Suppressor macrophage treated with lipopolysaccharide for 1 hour (primary cell): ENCODE data around the gene REEP5.
"Not testable (repeated sequence)": the region's sequence is repeated elsewhere in the genome, so short reads cannot be mapped to it uniquely, and the experiment has no call there.

ENCODE experiments used
- DNase-seq, 3 donors: peaks; one replicate each; pipeline ENCODE4 v3.0.0-alpha.2; 2020 to 2022

Gene REEP5

GRCh38 chr5:112931473-112931872 is 9.4 kb upstream of the REEP5 start:
- DNase-seq = no peak

- DNase-seq = peak; percentile 36 to 64 (median 57)
Measured at GRCh38 chr5:112930082-112930344, 8.0 kb upstream of the REEP5 start.

GRCh38 chr5:112929336-112930081 is 7.5 kb upstream of the REEP5 start:
- DNase-seq = peak in 1 of 3 donors; percentile 14

- DNase-seq = no peak
Measured at GRCh38 chr5:112923988-112924387, 2.0 kb upstream of the REEP5 start.

GRCh38 chr5:112923148-112923917 is 1.3 kb upstream of the REEP5 start:
- peak; percentile 51 to 67 (median 55) for DNase-seq

GRCh38 chr5:112921026-112921832 is 798 bp downstream of the REEP5 start:
- peak; percentile 66 to 89 (median 76) for DNase-seq

- DNase-seq = no peak
Measured at GRCh38 chr5:112919972-112920371, 2.1 kb downstream of the REEP5 start.

GRCh38 chr5:112918679-112919078 is 3.3 kb downstream of the REEP5 start:
- no peak for DNase-seq

- DNase-seq = no peak
Measured at GRCh38 chr5:112918136-112918535, 3.9 kb downstream of the REEP5 start.

GRCh38 chr5:112917453-112917995 is 4.5 kb downstream of the REEP5 start:
- DNase-seq = peak in 2 of 3 donors; percentile 26 to 31

- DNase-seq = no peak
Measured at GRCh38 chr5:112915831-112916230, 6.2 kb downstream of the REEP5 start.

GRCh38 chr5:112914584-112914983 is 7.4 kb downstream of the REEP5 start:
- no peak for DNase-seq

- DNase-seq = no peak
Measured at GRCh38 chr5:112910529-112910928, 11.5 kb downstream of the REEP5 start.

GRCh38 chr5:112908854-112909253 is 13.2 kb downstream of the REEP5 start:
- DNase-seq = no peak

GRCh38 chr5:112907166-112907631 is 14.8 kb downstream of the REEP5 start:
- DNase-seq = no peak

GRCh38 chr5:112906637-112907036 is 15.4 kb downstream of the REEP5 start:
- no peak for DNase-seq

- DNase-seq = peak; percentile 47 to 60 (median 58)
Measured at GRCh38 chr5:112904996-112905395, 17.0 kb downstream of the REEP5 start.

- DNase-seq = no peak
Measured at GRCh38 chr5:112902561-112902960, 19.5 kb downstream of the REEP5 start.

GRCh38 chr5:112895682-112896081 is 26.3 kb downstream of the REEP5 start:
- DNase-seq = no peak

GRCh38 chr5:112892776-112893175 is 29.3 kb downstream of the REEP5 start:
- DNase-seq = no peak

GRCh38 chr5:112892066-112892465 is 30.0 kb downstream of the REEP5 start:
- DNase-seq = not testable (repeated sequence)

- no peak for DNase-seq
Measured at GRCh38 chr5:112886975-112887374, 35.1 kb downstream of the REEP5 start.

- no peak for DNase-seq
Measured at GRCh38 chr5:112885001-112885400, 37.0 kb downstream of the REEP5 start.
